ENCODE measurements around the gene GANC.

- no peak for TF ChIP-seq GATA2 (IDR thresholded peaks at IDR 0.05; ENCODE audit: low read depth, low read length)
- no peak for TF ChIP-seq GATA3 (IDR thresholded peaks at IDR 0.05; ENCODE audit: low read depth, low read length)
Observed at GRCh38 chr15:42345504-42345903, 72.5 kb downstream of the GANC start.
